ENCODE data around the gene GRK5.
A peak's percentile ranks its signal among the peaks of the same experiment; 100 is the strongest.

GRK5 gene

GRCh38 chr10:119341459-119342301 is 134.3 kb downstream of the GRK5 start:
- DNase-seq (ENCODE audit: low read depth) = peak; percentile 66

GRCh38 chr10:119342335-119342734 is 135.0 kb downstream of the GRK5 start:
- DNase-seq (ENCODE audit: low read depth) = no peak

GRCh38 chr10:119343011-119343601 is 135.7 kb downstream of the GRK5 start:
- no peak for DNase-seq (ENCODE audit: low read depth)

- no peak for DNase-seq (ENCODE audit: low read depth)
Observed at GRCh38 chr10:119344381-119344780, 137.0 kb downstream of the GRK5 start.

GRCh38 chr10:119346095-119346832 is 138.9 kb downstream of the GRK5 start:
- no peak for DNase-seq (ENCODE audit: low read depth)

- DNase-seq (ENCODE audit: low read depth) = no peak
Observed at GRCh38 chr10:119347181-119347974, 140.0 kb downstream of the GRK5 start.

GRCh38 chr10:119348106-119348505 is 140.7 kb downstream of the GRK5 start:
- no peak for DNase-seq (ENCODE audit: low read depth)

- peak; percentile 16 for DNase-seq (ENCODE audit: low read depth)
Observed at GRCh38 chr10:119348516-119349240, 141.3 kb downstream of the GRK5 start.

GRCh38 chr10:119349341-119349740 is 142.0 kb downstream of the GRK5 start:
- DNase-seq (ENCODE audit: low read depth) = no peak

- no peak for DNase-seq (ENCODE audit: low read depth)
Observed at GRCh38 chr10:119349937-119350501, 142.6 kb downstream of the GRK5 start.

GRCh38 chr10:119350502-119351097 is 143.2 kb downstream of the GRK5 start:
- DNase-seq (ENCODE audit: low read depth) = peak; percentile 45

- no peak for DNase-seq (ENCODE audit: low read depth)
Observed at GRCh38 chr10:119351189-119351588, 143.8 kb downstream of the GRK5 start.

- no peak for DNase-seq (ENCODE audit: low read depth)
Observed at GRCh38 chr10:119352042-119352441, 144.7 kb downstream of the GRK5 start.

GRCh38 chr10:119352807-119353206 is 145.4 kb downstream of the GRK5 start:
- DNase-seq (ENCODE audit: low read depth) = no peak

- no peak for DNase-seq (ENCODE audit: low read depth)
Observed at GRCh38 chr10:119353421-119353820, 146.1 kb downstream of the GRK5 start.

- no peak for DNase-seq (ENCODE audit: low read depth)
Observed at GRCh38 chr10:119355930-119356329, 148.6 kb downstream of the GRK5 start.

GRCh38 chr10:119357412-119358151 is 150.2 kb downstream of the GRK5 start:
- DNase-seq (ENCODE audit: low read depth) = no peak

- no peak for DNase-seq (ENCODE audit: low read depth)
Observed at GRCh38 chr10:119358152-119358512, 150.8 kb downstream of the GRK5 start.

- no peak for DNase-seq (ENCODE audit: low read depth)
Observed at GRCh38 chr10:119358567-119358966, 151.2 kb downstream of the GRK5 start.

GRCh38 chr10:119359025-119359424 is 151.7 kb downstream of the GRK5 start:
- no peak for DNase-seq (ENCODE audit: low read depth)
